UCSD-AML1 (cell line): ENCODE results near the gene SUSD6.
"Not testable (repeated sequence)": the region's sequence is repeated elsewhere in the genome, so short reads cannot be mapped to it uniquely, and the experiment has no call there.

Experiments
- DNase-seq: peaks from one replicate; lab custom pipeline; 2025; ENCODE audit not compliant: unreplicated experiment; lab: John Stamatoyannopoulos, UW

Gene SUSD6

GRCh38 chr14:69693145-69693544 is 81.7 kb downstream of the SUSD6 start:
- no peak for DNase-seq

DNA sequence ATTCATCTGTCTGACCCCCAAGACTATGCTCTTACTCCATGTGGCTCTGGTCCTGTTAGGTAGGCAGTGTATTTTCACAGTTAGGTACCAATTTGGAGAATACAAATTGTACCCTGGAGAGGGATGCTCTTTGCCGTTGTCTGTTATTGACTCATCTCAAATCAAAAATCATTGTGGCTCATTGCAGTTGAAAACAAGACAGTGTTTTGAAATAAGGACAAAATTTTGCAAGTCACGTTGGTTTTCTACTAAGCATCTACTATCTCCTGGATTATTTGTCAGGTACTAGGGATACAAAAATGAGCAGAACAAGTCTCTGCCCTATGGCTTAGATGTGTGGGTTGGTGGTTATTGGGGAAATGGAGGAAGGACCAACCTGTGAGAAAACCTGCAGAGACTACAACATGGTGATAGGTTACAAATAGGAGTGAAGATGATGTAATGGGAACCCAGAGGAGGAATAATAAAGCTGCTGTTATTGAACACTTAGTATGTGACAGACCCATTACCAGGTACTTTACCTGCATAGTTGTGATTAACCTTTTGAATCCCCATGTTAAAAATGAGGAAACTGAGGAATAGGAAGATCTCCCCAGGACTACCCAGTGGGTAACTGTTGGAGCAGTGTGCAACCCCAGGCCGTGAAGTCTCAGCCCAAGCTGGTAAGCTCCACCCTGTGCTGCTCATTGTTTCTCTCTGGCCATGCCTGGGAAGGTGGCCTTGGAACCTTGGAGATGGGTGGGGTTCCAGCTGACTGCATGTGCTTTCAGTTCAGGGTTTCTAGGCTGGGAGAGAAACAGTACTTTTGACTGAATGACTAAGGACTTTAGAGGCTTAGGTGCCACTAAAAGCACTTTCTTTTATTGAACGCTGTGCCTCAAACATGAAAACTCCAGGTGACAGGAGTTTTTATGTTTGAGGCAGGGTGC is 82.7 kb downstream of the SUSD6 start:
- no peak for DNase-seq

DNA sequence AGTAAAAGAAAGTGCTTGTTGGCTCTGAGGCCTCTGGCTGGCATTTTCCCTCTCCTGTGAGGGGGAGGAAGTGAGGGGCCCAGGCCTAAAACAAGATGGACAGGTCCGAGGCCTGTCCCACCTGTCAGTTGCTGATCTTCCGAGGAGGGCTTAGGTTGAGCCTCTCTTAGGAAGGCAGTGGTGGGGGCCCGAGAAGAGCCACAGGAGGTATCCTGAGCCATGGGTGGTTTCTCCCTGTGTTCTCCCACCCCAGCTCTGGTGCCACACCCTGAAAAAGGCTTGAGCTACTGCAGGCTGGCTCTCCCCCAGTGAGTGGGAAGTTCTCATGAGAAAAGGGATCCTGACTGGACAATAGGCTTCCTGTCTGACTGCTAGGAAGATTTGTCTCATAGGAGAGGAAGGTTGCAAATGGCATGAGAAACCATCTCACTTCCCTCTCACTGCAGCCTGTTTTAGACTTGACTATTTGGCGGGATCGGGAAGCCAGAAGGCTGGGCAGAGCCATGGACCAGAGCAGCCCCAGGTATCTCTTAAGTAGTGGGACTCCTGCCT is 83.4 kb downstream of the SUSD6 start:
- peak; percentile 39 for DNase-seq

DNA sequence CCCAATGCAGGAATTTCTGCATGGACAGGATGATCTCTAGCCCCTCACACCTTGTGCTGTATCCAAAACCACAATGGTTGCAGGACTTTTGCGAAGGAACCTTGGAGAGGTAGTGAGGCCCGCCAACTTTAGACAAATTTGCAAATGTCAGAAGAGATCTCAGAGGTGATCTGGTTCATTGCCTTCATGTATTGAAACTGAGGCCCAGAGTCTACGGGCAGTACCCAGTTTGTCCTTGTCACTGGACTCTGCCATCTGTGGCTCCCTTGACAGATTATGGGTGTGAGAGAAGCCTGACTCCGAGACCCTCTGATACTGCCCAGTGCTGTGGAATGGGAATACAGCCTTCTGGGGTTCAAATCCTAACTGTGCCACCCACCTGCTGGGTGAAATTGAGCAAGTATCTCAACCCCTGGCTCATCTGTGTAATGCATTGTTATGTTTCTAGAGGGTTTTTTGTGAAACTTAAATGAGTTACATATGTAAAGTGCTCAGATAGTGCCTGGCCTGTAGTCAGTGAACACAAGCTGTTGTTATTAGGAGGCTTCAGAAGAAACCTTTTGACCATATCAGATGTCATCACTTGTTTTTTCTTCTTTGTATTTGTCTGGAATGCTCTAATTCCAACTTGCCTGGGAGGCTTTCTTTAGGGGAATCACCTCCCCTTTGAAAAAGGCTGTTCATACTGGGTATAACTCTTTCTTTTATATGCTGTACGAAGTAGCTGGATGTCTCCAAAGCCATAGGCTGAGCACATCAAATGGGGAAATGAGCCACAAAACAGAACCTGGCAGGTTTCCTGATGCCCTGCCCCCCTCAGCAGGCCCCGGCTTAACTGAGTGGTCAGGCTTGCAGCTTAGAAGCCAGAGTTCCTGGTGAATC is 84.2 kb downstream of the SUSD6 start:
- peak; percentile 68 for DNase-seq

- no peak for DNase-seq
These were observed 84.8 kb downstream of the SUSD6 start for GRCh38 chr14:69696204-69696527.

DNA sequence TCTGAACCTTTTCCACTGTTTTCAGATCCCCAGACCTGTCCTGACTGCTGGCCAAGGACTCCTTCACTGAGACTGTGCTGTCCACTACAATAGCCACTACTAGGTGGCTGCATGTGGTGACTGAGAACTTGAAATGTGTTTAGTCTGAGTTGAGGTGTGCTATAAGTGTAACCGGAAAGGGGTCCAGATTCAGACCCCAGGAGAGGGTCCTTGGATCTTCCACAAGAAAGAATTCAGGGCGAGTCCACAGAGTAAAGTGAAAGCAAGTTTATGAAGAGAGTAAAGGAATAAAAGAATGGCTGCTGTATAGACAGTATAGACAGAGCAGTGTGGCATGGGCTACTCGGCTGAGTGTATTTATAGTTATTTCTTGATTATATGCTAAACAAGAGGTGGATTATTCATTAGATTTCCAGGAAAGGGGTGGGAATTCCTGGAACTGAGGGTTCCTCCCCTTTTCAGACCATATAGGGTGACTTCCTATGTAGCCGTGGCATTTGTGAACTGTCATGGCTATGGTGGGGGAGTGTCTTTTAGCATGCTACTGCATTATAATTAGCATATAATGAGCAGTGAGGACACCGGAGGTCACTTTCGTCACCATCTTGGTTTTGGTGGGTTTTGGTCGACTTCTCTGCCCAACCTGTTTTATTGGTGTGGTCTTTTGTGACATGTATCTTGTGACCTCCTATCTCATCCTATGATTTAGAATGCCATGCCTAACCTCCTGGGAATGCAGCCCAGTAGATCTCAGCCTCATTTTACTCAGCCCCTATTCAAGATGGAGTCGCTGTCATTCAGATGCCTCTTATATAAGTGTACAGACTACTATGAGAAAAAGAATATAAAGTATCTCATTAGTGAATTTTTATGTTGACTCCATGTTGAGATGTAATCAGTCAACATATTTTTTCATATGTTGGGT is 85.5 kb downstream of the SUSD6 start:
- DNase-seq, result peak; percentile 34

DNA sequence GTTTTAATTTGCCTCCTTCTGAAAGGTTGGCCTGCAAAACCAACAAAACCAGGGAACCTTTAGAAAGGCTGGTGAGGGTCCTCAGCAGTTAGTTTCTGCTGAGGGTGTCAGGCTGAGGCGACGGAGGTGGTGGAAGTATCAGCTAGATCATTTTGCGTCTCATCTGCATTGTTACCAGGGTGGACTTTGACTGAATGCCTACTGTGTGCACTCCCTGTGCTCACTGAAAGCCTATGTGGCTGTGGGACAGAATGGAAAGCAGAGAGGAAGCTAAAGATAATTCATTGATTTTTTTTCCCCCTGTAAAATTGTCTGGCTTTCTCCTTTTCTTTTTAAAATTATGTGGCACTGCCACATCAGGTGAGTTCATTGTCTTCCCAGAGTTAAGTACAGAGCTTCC is 87.2 kb downstream of the SUSD6 start:
- no peak for DNase-seq

DNA sequence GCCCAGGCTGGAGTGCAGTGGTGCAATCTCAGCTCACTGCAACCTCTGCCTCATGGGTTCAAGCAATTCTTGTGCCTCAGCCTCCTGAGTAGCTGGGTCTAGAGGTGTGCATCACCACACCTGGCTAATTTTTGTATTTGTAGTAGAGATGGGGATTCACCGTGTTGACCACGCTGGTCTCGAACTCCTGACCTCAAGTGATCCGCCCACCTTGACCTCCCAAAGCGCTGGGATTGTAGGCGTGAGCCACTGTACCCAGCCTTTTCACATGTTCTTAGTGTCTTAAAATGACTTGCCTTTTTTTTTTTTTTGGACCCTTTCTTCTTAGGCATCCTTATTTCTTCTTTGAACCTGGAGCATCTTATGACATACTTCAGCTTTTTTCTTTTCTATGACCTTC is 87.8 kb downstream of the SUSD6 start:
- DNase-seq, result not testable (repeated sequence)

DNA sequence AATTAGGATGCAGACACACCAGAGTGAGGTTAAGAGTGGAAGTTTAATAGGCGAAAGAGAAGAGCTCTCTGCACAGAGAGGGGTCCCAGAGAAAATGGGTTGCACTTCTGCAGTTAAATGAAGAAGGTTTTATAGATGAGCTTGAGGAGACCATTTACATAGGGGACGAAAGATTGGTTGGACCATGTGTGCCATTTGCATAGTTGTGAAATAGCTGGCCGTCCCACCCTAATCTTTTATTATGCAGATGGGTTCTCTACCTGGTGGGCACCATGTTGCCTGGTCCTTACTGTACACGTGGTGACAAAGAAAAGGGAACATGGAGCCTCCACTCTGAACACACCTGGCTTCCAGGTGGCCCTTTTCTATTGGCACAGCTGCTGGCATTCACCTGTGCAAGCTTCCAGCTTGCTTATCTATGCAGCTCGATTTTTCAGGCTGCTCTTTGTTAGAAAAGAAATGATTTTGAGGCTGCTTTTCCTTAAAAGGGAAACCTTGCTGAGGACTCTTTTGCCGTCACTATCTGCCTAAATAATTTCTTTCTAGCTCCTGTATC is 88.4 kb downstream of the SUSD6 start:
- DNase-seq, result no peak

DNA sequence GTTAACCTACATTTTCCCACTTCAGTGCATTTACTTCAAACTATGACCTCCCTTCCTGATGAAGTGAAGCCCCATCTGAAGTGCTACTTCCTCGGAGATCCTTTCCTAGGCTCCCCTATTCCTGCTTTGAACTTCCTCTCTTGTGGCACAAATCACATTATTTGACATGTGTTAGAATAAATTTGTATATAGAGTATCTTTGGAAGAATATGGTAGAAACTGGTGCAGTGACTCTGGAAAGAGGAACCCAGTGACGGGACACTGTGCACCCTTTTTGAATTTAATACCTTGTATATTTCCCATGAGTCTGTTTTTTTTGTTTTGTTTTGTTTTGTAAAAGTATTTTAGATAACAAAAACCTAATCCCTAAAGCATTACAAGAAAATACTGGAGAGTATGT is 89.2 kb downstream of the SUSD6 start:
- no peak for DNase-seq

- DNase-seq, result no peak
These were observed 89.9 kb downstream of the SUSD6 start for GRCh38 chr14:69701291-69701690.

DNA sequence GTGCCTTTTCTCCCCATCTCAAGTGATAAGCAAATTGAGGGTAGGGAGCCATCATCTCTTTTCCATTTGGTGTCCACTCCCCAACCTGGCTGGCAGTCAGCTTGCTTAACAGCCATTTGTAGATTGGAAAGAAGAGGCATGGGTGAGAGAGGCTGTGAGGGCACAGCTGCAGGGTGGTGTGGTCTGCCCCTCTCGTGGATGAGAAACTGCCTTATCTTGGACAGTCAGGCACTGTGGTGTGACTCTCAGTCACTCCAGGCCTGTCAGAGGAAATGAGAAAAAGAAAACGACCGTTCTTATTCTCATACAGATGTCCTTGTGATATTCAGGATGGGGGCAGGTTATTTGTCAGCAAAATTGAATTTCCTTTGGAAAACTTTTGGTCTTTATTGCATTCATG is 90.5 kb downstream of the SUSD6 start:
- DNase-seq, result peak; percentile 70

- peak; percentile 50 for DNase-seq
These were observed 91.9 kb downstream of the SUSD6 start for GRCh38 chr14:69703047-69704039.

- DNase-seq, result no peak
These were observed 92.9 kb downstream of the SUSD6 start for GRCh38 chr14:69704319-69704718.

GRCh38 chr14:69705706-69706105 is 94.3 kb downstream of the SUSD6 start:
- peak; percentile 35 for DNase-seq

DNA sequence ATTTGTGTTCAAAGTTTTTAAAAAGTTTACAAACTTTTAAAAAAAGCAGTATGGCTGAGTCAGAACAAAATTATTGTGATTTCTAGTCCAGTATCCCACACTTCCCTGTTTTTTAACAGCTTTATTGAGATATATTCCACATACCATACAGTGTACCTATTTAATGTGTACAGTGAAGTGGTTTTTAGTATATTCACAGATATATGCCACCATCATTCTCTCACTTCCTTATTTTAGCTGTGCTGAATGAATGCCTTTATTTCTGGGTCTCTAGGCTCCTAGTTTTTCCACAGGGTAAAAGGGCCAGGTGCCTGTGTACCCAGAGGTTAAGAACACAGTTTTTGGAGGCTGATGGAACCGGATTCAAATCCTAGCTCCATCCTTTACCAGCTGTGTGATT is 96.7 kb downstream of the SUSD6 start:
- DNase-seq, result no peak

- peak; percentile 28 for DNase-seq
These were observed 97.5 kb downstream of the SUSD6 start for GRCh38 chr14:69708586-69709560.

GRCh38 chr14:69710378-69710777 is 99.0 kb downstream of the SUSD6 start:
- DNase-seq, result no peak
